SU-DHL-6 (cell line): ENCODE data around the gene GPSM1.

Source experiments
- H2AFZ ChIP-seq: fragments of 200-600 bp; sonication (generic); 2 replicates; pipeline ENCODE4 v1.6.1; 2014; ENCODE audit warnings: low read depth, mild to moderate bottlenecking, moderate library complexity, mixed read lengths, antibody characterized with exemption, low read length; ENCODE audit not compliant: severe bottlenecking
- H3F3A ChIP-seq: fragments of 200-600 bp; shearing (Covaris generic); 2 replicates; pipeline ENCODE4 v1.6.0; 2016; ENCODE audit warnings: antibody characterized with exemption, mild to moderate bottlenecking; ENCODE audit not compliant: insufficient read depth
- H3K27ac ChIP-seq: fragments of 200-600 bp; sonication (generic); 2 replicates; pipeline ENCODE4 v1.5.1; 2016; ENCODE audit warnings: low read depth, mild to moderate bottlenecking, low read length, moderate library complexity, mixed read lengths
- H3K27me3 ChIP-seq: fragments of 200-600 bp; sonication (generic), shearing (Covaris generic); 2 replicates; pipeline ENCODE4 v1.6.0; 2014; ENCODE audit warnings: mild to moderate bottlenecking, low read length
- H3K36me3 ChIP-seq: fragments of 200-600 bp; sonication (generic); 2 replicates; pipeline ENCODE4 v1.6.1; 2014; ENCODE audit warnings: mild to moderate bottlenecking, low read length, mixed read lengths
- H3K4me2 ChIP-seq: fragments of 300-600, 200-600 bp; shearing (Covaris generic), sonication (generic); 2 replicates; pipeline ENCODE4 v1.6.0; 2014; ENCODE audit warnings: low read length, low read depth, mild to moderate bottlenecking; ENCODE audit not compliant: poor library complexity, severe bottlenecking
- H3K4me3 ChIP-seq: fragments of 200-600 bp; sonication (generic); 2 replicates; pipeline ENCODE4 v1.5.1; 2014; ENCODE audit warnings: antibody characterized with exemption, low read length, mild to moderate bottlenecking, mixed read lengths; ENCODE audit not compliant: insufficient read depth, poor library complexity, severe bottlenecking
- H3K79me2 ChIP-seq: fragments of 200-600 bp; sonication (generic); 2 replicates; pipeline ENCODE4 v1.6.1; 2014; ENCODE audit warnings: mild to moderate bottlenecking, low read length, moderate library complexity; ENCODE audit not compliant: insufficient read depth
- H3K9ac ChIP-seq: fragments of 200-600 bp; sonication (generic); 2 replicates; pipeline ENCODE4 v1.7.0; 2014; ENCODE audit warnings: mild to moderate bottlenecking, low read length
- H3K9me2 ChIP-seq: fragments of 200-600 bp; sonication (generic); replicated peaks from 2 replicates; pipeline ENCODE4 v1.6.1; 2014; ENCODE audit warnings: low read length; ENCODE audit not compliant: insufficient read depth
- H3K9me3 ChIP-seq: fragments of 200-600 bp; sonication (generic); 2 replicates; pipeline ENCODE4 v1.6.1; 2014; ENCODE audit warnings: low read length, mixed read lengths; ENCODE audit not compliant: insufficient read depth
- H4K20me1 ChIP-seq: fragments of 200-600 bp; sonication (generic); 2 replicates; pipeline ENCODE4 v1.6.1; 2014; ENCODE audit warnings: low read depth, mild to moderate bottlenecking, antibody characterized with exemption, low read length, moderate library complexity, mixed read lengths
- EZH2phosphoT487 ChIP-seq: fragments of 200-600 bp; sonication (generic), shearing (Covaris generic); conservative IDR thresholded peaks from 2 replicates; pipeline ENCODE4 v1.6.1; 2018; ENCODE audit warnings: mild to moderate bottlenecking, antibody characterized with exemption, low read length, moderate library complexity, mixed read lengths
- TF ChIP-seq, protein P1 (sequence below): fragments of 200-600 bp; sonication (generic); IDR thresholded peaks from one replicate; pipeline ENCODE4 v1.5.1; 2017; ENCODE audit warnings: antibody characterized with exemption, mild to moderate bottlenecking, low read length, moderate library complexity; ENCODE audit not compliant: insufficient read depth, poor library complexity, severe bottlenecking

GPSM1 gene

DNA sequence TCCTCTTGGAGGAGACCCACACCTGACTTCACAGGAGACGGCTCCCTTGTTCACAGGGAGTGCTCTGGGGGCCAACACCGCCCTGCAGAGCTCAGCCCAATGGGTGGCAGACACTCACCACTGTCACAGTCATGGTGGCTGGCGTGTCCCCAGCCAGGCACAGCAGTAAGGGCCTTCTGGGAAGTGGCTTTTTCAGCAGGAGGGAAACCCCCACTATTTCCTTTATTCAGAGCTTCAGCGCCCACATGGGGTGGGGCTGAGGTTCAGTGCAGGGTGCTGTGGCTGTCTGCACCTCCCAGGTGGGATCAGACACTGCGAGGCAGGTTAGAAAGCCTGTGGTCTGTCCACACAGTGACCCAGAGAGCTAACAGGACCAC is 76.2 kb downstream of the GPSM1 start:
- peaks cover 15% of the 10 kb centered on the region for H3K79me2 ChIP-seq
- TF ChIP-seq, protein P1, sequence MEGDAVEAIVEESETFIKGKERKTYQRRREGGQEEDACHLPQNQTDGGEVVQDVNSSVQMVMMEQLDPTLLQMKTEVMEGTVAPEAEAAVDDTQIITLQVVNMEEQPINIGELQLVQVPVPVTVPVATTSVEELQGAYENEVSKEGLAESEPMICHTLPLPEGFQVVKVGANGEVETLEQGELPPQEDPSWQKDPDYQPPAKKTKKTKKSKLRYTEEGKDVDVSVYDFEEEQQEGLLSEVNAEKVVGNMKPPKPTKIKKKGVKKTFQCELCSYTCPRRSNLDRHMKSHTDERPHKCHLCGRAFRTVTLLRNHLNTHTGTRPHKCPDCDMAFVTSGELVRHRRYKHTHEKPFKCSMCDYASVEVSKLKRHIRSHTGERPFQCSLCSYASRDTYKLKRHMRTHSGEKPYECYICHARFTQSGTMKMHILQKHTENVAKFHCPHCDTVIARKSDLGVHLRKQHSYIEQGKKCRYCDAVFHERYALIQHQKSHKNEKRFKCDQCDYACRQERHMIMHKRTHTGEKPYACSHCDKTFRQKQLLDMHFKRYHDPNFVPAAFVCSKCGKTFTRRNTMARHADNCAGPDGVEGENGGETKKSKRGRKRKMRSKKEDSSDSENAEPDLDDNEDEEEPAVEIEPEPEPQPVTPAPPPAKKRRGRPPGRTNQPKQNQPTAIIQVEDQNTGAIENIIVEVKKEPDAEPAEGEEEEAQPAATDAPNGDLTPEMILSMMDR = no peak
- no peak for TF ChIP-seq EZH2phosphoT487
- peaks cover 3% of the 10 kb centered on the region; the same call in 1 of the 2 replicates for H3K36me3 ChIP-seq
- H3F3A ChIP-seq = peaks cover 11% of the 10 kb centered on the region; the same call in 1 of the 2 replicates
- no peak overlapping the region for H3K4me3 ChIP-seq
- no peak overlapping the region for H2AFZ ChIP-seq
- no peak overlapping the region for H3K4me2 ChIP-seq
- H3K9ac ChIP-seq = no peak overlapping the region
- no peaks in the 10 kb centered on the region for H3K9me3 ChIP-seq
- no peaks in the 10 kb centered on the region for H3K9me2 ChIP-seq
- H4K20me1 ChIP-seq = no peaks in the 10 kb centered on the region; the same call in 1 of the 2 replicates
- H3K27ac ChIP-seq = no peak overlapping the region
- no peaks in the 10 kb centered on the region for H3K27me3 ChIP-seq

- Histone ChIP-seq H3K9me2 (no peaks in the 10 kb centered on the region), H3K4me2 (no peak overlapping the region), H3K27ac (no peak overlapping the region), H3K9ac (no peak overlapping the region), H3K9me3 (no peaks in the 10 kb centered on the region), H3K4me3 (no peak overlapping the region), H3K79me2 (peaks cover 15% of the 10 kb centered on the region), H4K20me1 (no peaks in the 10 kb centered on the region; the same call in 1 of the 2 replicates), H3K36me3 (peaks cover 3% of the 10 kb centered on the region; the same call in 1 of the 2 replicates), H2AFZ (no peak overlapping the region), H3K27me3 (no peaks in the 10 kb centered on the region), H3F3A (peaks cover 11% of the 10 kb centered on the region; the same call in 1 of the 2 replicates)
- TF ChIP-seq, protein P1 = no peak
- no peak for TF ChIP-seq EZH2phosphoT487
Observed at GRCh38 chr9:136403915-136404800, 76.8 kb downstream of the GPSM1 start.

- Histone ChIP-seq H4K20me1 (no peaks in the 10 kb centered on the region), H2AFZ (no peak overlapping the region), H3K27me3 (no peaks in the 10 kb centered on the region), H3K27ac (no peak overlapping the region), H3K79me2 (peaks cover 14% of the 10 kb centered on the region), H3K36me3 (peaks cover 3% of the 10 kb centered on the region; the same call in 1 of the 2 replicates), H3F3A (peaks cover 11% of the 10 kb centered on the region; the same call in 1 of the 2 replicates), H3K9ac (no peak overlapping the region), H3K4me2 (no peak overlapping the region), H3K4me3 (no peak overlapping the region), H3K9me3 (no peaks in the 10 kb centered on the region), H3K9me2 (no peaks in the 10 kb centered on the region)
- TF ChIP-seq, protein P1 = no peak
- no peak for TF ChIP-seq EZH2phosphoT487
Observed at GRCh38 chr9:136404801-136405136, 77.4 kb downstream of the GPSM1 start.
